HG03342 (cell line): ENCODE data around the gene CHMP1B.
A peak's percentile ranks its signal among the peaks of the same experiment; 100 is the strongest.

Source experiments
- ATAC-seq: cut with Tn5 transposase; IDR thresholded peaks from one replicate; pipeline ENCODE4 v1.9.1; 2021; ENCODE audit warnings: mild to moderate bottlenecking, moderate library complexity; ENCODE audit not compliant: unreplicated experiment

Gene CHMP1B

GRCh38 chr18:11851146-11851805 lies at the start of gene CHMP1B:
Gene CHMP1B, plus strand, starts transcription at chr18:11851413. Its CDS starts 99 bp downstream, at chr18:11851512.
- peak; percentile 94 for ATAC-seq

- no peak for ATAC-seq
Measured at GRCh38 chr18:11801573-11801972, 49.6 kb upstream of the CHMP1B start.

- no peak for ATAC-seq
Measured at GRCh38 chr18:11802158-11802557, 49.1 kb upstream of the CHMP1B start.

GRCh38 chr18:11802586-11802985 lies 48.6 kb upstream of the CHMP1B start:
- ATAC-seq: no peak

GRCh38 chr18:11807233-11807632 lies 44.0 kb upstream of the CHMP1B start:
- ATAC-seq: no peak

- ATAC-seq: no peak
Measured at GRCh38 chr18:11808001-11808855, 43.0 kb upstream of the CHMP1B start.

- no peak for ATAC-seq
Measured at GRCh38 chr18:11809895-11810294, 41.3 kb upstream of the CHMP1B start.

- ATAC-seq: no peak
Measured at GRCh38 chr18:11810379-11810778, 40.8 kb upstream of the CHMP1B start.

GRCh38 chr18:11811009-11811408 lies 40.2 kb upstream of the CHMP1B start:
- no peak for ATAC-seq

- ATAC-seq: no peak
Measured at GRCh38 chr18:11817229-11817628, 34.0 kb upstream of the CHMP1B start.

- no peak for ATAC-seq
Measured at GRCh38 chr18:11818486-11819203, 32.6 kb upstream of the CHMP1B start.

- no peak for ATAC-seq
Measured at GRCh38 chr18:11819938-11820337, 31.3 kb upstream of the CHMP1B start.

- no peak for ATAC-seq
Measured at GRCh38 chr18:11820697-11821096, 30.5 kb upstream of the CHMP1B start.

- ATAC-seq: no peak
Measured at GRCh38 chr18:11821208-11821607, 30.0 kb upstream of the CHMP1B start.

- no peak for ATAC-seq
Measured at GRCh38 chr18:11821643-11822237, 29.5 kb upstream of the CHMP1B start.

GRCh38 chr18:11823545-11823944 lies 27.7 kb upstream of the CHMP1B start:
- ATAC-seq: no peak

- no peak for ATAC-seq
Measured at GRCh38 chr18:11826836-11827235, 24.4 kb upstream of the CHMP1B start.

GRCh38 chr18:11828786-11829432 lies 22.3 kb upstream of the CHMP1B start:
- no peak for ATAC-seq

- no peak for ATAC-seq
Measured at GRCh38 chr18:11830585-11830984, 20.6 kb upstream of the CHMP1B start.

GRCh38 chr18:11831921-11832320 lies 19.3 kb upstream of the CHMP1B start:
- ATAC-seq: no peak

GRCh38 chr18:11834772-11835171 lies 16.4 kb upstream of the CHMP1B start:
- ATAC-seq: no peak
